Stomach (tissue), 4 donors: Measurements from ENCODE around the gene SLC38A9.

Source experiments
- CTCF ChIP-seq, 7 experiments: fragments of 450-650 bp in 4 of 7; fragments of 200-600 bp in 3 of 7; sonication (generic) in 3 of 7; IDR thresholded peaks; one replicate each; pipeline ENCODE4 v1.5.1; 2016 to 2019; ENCODE audit warnings: antibody characterized with exemption in 7 of 7, control low read depth in 2 of 7, mild to moderate bottlenecking in 1 of 7
- EP300 ChIP-seq: sonication (generic); formaldehyde crosslinking; IDR thresholded peaks from one replicate; pipeline ENCODE4 v1.6.1; 2017; ENCODE audit warnings: antibody characterized with exemption
- POLR2A ChIP-seq, 4 donors: fragments of 450-650 bp; IDR thresholded peaks; one replicate each; pipeline ENCODE4 v1.6.1; 2016; ENCODE audit warnings: antibody characterized with exemption in 4 of 4, control low read depth in 2 of 4, mild to moderate bottlenecking in 1 of 4, moderate library complexity in 1 of 4
- POLR2AphosphoS5 ChIP-seq, 3 donors: sonication (generic); formaldehyde crosslinking; IDR thresholded peaks; one replicate each; pipeline ENCODE4 v1.6.1; 2016; ENCODE audit warnings: antibody characterized with exemption in 3 of 3

GRCh38 chr5:55620766-55621160 lies 91.4 kb downstream of the SLC38A9 start:
- TF ChIP-seq CTCF (IDR thresholded peaks at IDR 0.05) (no peak), POLR2A (IDR thresholded peaks at IDR 0.05) (no peak), POLR2AphosphoS5 (IDR thresholded peaks at IDR 0.05) (no peak), EP300 (no peak)
